Stimulated activated CD8-positive, alpha-beta memory T cell treated with anti-CD3 and anti-CD28 coated beads, Interleukin-12 subunit alpha, Interleukin-12 subunit beta, amount 100 ng/mL, for 1 hour (primary cell): ENCODE measurements around the gene CTSW.

Experiments used
- DNase-seq: peaks from one replicate; pipeline ENCODE4 v3.0.0-alpha.2; 2020; ENCODE audit warnings: low read depth

The CTSW gene

DNA sequence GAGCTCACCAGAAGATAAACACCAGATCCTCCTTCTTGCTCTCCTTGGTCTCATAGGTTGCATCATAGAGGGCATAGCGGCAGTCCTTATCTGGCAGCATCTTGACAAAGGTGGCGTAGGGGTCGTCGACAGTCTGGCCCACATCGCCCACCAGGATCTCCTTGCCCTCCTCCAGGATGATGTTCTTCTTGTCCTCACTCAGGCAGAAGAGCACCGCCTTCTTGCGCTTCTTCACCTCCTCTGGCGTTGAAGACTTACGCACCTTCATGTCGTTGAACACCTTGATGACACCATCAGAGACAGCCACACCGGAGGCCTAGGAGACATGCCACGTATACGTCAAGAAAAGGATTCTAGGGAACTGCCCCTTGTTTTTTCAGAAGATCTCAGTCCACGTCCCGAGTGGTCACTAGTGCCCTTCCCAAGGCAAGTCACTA, 23.7 kb upstream of the CTSW start:
- DNase-seq: no peak

DNA sequence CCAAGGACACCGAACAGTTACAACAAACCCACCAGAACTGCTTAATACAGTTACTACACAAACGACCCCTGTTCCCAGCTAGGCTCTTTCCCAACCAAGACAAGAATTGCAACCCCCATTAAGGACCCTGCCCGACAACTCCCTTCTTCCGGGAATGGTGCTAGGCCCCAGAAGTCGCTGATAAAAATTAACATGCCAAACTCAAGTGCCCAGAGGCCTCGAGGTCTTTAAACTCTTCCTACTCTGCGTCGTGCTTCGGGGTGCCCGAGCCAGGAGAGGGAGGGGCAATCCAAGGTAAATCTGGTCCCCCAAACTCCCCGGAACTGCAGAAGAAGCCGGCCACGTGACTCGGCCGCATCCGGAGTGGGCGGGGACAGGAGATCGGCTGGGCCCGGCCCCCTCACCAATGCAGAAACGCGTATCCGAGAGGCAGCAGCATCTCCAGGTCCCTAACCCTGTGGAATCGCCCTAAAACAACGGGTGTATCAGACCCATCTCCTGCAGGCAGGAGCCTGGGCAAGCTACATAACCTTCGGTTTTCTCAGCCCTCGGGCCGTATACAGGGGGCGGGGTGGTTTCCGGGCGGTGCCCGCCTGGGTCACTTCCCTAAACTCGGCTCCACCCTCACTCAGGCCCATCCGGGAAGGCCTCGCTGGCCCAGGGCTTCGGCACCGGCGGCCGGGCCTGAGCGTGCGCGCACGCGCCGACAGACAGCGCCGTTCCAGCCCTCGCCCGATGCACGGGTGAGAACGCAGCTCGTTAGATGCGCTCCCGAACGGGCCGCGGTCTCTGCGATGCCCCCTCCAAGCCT, 22.7 kb upstream of the CTSW start:
- DNase-seq: peak; percentile 68

DNA sequence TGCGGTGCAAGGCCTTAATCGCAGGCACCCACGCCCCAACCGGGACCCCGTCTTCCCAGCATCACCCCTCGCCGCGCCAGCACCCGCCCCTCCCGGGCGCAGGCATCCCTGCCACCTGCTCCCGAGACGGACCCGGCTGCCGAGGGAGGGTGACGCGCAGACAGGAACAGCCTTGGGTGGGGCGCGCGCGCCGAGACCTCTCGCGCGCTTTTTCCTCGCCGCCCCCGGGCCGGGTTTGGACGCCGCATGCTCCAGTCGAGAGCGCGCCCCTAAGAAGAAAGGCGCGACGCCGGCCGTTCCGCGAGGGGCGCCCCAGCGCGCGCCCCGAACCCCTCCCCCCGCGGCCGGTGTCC, 22.2 kb upstream of the CTSW start:
- no peak for DNase-seq

DNA sequence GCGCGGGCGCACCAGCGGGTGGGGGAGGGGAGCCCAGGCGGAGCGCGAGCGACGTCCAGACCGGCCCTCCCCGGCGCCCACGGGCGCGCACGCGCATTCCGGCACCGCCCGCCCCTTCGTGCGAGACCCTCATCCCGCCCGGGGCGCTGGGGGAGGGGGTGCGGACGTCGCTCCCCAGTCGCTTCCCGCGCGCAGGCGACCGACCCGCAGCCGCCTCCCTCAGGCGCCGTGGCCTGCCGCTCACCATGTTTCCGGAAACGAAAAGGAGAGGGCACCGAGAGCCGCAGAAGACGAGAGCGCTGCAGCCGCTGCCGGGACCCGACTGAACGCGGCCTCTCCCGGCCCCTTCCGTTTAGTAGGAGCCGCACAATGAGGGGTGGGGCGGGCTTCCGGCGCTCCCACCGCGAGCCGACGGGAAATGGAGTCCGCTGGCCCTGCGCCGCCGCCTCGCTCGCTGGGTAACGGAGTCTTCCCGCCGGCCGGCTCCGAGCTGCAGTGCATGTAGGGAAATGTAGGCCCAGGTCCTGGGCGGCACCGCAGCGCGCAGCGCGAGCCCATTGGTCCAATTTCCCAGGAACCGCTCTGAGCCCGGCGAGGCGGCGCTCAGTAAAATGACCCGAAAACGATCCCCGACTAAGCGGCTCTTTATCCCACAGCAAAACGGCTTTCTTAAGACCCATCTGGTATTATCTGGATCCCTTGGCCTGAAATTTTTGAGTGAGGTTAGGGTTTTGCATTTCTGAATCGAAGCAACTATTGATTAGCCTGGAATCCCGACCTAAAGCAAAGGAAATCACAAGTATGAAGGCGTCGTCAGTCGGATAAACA, 21.6 kb upstream of the CTSW start, which contains the start of gene CFL1:
CFL1 (minus strand) TSS at position 328 of the 828 bp plus-strand sequence; CDS start at position 247, 81 bp downstream.
- peak; percentile 94 for DNase-seq

DNA sequence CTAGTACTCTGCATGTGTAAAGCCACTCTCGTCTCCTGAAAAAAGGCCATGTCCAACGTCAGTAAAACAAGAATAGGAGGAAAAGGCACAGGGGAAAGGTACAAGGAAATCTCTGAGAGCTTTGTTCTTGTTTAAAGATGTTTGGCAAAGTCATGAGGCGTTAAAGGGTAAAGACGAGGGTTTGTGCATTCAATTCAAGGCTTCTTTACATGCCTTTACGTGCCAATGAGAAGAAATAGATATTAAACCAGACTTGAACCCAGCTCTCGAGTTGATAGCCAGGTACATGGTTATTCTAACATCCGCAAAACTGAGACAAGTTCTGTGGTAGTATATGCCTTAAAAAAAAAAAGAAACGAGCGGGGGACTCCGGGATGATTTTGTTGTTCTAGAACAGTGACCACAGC, 21.0 kb upstream of the CTSW start:
- DNase-seq: no peak

DNA sequence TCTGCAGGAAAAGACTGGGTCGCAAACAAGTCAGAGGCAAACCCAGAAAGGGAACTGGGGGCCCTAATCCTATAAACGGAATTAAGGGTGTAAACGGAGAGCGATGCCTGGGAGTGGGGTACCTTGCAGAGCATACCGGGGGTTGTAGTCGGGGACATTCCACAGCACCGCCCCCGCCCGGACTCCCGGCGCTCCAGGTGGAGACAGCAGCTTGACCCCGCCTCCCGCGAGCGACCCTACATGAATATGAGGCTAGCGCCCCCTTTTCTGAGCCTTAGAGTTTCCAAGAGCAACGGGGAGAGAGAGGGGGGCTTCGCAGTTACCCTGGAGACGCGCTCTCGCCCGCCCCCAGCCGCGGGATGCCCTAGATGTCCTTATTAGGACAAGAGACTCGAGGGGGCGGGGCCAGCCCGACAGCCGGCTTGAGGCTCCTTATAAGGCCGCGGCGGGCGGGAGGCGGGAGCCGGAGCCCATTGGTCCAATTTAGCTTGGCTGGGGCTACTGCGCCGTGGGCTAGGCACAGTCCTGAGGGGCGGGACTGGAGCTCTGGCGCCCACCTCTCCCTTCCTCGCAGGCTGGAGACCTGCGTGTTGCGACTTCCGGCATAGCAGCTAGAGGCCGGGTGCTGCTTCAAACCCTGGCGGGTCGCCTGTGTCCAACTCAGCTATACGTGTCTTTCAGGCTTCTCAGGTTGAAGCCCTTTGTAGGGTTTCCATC, 20.4 kb upstream of the CTSW start:
- peak; percentile 97 for DNase-seq

DNA sequence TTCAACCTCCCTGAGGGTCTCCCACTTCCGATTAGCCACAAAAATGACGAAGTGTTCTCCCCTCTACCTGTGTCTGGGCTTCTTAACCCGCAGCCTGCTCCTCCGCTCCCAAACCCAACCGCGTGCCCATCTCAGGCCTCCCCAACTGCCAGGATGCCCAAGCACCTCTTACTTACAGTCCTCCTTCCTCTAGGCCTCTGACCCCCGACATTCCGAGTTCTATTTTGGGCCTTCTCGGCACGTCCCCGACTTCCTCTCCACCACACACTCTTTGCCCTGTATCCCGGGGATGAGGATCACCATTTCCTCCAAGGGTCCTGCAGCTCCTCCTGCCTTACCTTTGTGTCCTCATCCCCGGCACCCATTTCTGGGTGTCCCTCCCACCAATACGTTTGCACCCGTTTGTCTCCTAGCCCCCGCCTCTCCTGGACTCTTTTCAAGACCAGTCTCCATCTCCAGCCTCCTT, 19.8 kb upstream of the CTSW start:
- no peak for DNase-seq

DNA sequence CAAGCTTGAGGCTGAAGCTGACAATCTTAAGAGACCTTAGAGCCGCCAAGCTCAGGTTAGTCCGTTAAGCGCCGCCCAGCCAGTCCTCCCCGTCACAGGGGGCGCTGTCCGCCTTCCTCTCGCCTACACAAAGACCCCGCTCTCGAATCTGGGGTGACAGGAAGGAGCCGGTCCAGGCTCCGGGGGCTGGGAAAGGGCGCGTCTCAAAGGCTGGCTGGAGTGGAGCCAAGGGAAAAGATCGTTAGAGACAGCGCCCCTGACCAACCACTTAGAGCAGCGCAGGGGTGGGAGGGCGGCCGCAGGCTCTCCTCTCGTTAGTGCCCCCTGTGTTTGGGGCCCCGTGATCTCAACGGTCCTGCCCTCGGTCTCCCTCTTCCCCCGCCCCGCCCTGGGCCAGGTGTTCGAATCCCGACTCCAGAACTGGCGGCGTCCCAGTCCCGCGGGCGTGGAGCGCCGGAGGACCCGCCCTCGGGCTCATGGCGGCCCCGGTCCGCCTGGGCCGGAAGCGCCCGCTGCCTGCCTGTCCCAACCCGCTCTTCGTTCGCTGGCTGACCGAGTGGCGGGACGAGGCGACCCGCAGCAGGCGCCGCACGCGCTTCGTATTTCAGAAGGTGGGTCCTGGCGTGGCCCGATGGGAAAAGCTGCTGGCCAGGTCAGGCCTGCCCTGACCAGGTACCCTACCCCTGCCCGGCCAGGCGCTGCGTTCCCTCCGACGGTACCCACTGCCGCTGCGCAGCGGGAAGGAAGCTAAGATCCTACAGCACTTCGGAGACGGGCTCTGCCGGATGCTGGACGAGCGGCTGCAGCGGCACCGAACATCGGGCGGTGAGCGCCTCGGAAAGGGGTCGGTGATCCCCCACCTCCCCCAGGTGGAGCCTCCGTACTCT, 19.1 kb upstream of the CTSW start, which contains the start of gene MUS81:
MUS81 (plus strand) TSS at position 156 of the 887 bp plus-strand sequence; CDS start at position 477, 321 bp downstream.
- DNase-seq: peak; percentile 96

DNA sequence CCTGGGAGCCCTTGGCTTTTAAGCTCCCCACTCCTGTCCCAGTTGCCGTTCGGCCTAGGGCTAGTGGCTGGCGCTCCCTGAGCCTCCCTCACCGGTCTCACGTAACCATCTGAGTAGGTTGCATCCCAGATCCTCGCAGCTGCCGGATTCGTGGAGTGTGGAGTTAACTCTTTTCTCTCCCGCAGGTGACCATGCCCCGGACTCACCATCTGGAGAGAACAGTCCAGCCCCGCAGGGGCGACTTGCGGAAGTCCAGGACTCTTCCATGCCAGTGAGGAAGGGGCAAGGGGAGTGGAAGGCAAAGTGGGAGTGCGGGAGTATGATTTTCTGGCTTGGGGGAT, 18.5 kb upstream of the CTSW start:
- no peak for DNase-seq

DNA sequence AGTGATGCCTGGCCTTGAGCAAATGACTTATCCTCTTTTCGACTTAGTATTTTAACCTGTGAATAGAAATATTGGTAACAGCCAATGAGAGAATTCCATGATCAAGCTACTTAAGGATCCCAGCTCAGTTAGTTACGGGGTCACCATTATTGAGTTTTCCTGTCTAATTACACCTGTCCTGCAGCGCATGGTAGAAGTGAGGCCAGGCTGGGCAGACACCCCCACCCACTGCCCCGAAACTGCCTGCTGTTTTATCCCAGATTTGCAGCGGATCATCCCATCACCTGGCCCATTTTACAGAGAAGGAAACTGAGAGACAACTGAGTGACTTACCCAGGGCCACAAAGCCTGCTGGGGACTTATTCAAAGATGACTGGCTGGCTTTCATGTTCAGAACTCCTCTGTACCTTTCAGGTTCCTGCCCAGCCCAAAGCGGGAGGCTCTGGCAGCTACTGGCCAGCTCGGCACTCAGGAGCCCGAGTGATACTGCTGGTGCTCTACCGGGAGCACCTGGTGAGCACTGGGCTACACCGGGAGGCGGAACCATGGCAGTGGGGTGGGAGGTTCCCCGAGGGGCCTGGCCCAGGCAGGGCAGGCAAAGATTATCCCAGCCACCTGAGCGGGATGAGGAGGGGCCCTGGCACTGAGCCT, 18.0 kb upstream of the CTSW start:
- no peak for DNase-seq

DNA sequence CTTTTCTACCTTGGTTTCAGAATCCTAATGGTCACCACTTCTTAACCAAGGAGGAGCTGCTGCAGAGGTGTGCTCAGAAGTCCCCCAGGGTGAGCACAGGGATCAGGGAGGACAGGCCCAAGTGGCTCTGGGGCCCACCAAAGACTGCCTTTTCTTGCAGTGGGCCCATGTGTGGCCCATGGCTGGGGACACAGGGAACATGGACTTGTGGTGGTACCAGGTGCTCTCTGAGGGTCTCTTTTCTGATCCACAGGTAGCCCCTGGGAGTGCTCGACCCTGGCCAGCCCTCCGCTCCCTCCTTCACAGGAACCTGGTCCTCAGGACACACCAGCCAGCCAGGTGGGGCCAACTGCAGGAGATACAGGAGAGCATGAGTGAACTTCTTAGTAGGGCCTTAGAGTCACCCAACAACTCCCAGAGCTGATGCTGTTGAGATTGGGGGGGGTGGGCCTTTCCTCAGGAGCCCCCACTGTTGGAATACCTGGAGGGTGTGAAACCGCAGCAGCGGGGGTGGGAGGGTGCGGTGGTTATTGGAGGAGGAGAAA, 17.4 kb upstream of the CTSW start:
- DNase-seq: no peak

DNA sequence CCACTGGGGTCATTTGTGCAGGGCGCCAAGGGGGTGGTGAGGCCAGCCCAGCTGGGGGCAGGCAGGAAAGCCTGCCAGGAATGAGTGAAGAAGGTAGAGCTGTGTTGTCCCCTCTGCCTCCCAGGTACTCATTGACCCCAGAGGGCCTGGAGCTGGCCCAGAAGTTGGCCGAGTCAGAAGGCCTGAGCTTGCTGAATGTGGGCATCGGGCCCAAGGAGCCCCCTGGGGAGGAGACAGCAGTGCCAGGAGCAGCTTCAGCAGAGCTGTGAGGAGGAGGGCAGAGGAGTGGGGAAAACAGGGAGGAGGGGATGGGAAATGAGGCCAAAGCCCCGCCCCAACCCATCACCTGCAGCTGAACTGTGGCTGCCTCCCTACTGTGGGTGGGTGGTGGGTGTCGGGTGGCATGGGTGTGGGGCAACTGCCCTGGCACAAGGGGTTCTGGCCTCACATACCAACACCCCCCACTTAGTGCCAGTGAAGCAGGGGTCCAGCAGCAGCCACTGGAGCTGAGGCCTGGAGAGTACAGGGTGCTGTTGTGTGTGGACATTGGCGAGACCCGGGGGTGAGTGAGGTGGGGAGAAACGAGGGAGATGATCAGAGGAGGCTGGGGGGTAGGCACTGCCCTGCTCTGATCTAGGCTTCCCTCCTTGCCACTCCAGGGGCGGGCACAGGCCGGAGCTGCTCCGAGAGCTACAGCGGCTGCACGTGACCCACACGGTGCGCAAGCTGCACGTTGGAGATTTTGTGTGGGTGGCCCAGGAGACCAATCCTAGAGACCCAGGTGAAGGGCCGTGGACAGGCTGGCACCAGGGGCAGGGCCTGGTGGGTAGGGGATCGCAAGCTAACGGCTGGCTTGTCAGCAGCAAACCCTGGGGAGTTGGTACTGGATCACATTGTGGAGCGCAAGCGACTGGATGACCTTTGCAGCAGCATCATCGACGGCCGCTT, 16.4 kb upstream of the CTSW start:
- DNase-seq: no peak

DNA sequence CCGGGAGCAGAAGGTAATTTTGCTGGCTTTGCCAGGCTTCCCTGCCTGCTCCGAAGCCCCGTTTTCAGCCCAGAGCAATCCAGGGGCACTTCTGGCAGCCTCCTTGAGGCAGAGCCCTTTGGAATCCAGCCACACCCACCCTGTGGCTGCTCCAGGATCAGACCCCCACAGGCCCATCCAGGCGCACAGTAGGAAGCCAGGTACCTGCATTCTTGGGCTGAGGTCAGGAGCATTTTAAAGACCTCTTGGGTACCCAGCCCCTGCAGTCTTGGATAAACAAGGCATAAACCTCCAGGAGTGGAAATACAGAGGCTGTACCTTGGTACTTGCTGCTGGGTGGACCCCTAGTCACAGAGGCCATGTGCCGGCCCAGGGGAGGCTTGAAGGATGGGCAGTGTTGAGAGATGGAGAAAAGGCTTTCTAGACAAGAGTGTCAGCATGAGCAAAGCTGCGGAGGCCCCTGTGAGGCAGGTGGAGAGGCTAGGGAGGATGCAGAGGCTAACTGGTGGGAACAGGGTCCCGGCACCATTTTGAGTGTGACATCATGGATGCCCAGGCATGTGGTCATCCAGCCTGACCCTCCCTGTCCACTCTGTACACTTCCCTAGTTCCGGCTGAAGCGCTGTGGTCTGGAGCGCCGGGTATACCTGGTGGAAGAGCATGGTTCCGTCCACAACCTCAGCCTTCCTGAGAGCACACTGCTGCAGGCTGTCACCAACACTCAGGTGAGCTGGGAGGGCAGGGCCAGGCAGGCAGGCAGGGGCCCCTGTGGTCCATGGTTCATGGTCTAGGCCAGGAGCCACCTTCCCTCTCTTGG, 15.5 kb upstream of the CTSW start:
- DNase-seq: no peak

DNA sequence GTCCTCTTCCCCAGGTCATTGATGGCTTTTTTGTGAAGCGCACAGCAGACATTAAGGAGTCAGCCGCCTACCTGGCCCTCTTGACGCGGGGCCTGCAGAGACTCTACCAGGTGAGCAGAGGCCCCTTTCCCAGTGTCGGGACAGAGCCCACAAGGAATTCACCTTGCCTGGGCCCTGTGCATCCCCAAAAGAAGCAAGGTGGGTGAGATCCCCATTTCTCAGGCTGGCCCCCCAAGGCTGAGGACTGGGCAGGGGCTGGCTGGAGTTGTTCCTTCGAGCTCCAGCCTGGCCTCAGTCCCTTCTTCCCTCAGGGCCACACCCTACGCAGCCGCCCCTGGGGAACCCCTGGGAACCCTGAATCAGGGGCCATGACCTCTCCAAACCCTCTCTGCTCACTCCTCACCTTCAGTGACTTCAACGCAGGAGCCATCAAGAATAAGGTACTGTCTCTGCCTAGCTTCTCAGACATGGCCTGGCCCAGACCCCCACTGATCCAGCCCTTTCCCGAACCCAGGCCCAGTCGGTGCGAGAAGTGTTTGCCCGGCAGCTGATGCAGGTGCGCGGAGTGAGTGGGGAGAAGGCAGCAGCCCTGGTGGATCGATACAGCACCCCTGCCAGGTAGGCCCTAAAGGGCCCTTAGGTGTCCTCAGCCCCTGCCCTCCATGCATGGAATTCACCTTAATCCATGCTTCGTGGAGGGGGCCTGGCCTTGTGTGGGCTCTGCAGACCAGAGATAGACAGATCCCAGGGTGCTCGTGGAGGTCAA, 14.7 kb upstream of the CTSW start:
- DNase-seq: no peak

DNA sequence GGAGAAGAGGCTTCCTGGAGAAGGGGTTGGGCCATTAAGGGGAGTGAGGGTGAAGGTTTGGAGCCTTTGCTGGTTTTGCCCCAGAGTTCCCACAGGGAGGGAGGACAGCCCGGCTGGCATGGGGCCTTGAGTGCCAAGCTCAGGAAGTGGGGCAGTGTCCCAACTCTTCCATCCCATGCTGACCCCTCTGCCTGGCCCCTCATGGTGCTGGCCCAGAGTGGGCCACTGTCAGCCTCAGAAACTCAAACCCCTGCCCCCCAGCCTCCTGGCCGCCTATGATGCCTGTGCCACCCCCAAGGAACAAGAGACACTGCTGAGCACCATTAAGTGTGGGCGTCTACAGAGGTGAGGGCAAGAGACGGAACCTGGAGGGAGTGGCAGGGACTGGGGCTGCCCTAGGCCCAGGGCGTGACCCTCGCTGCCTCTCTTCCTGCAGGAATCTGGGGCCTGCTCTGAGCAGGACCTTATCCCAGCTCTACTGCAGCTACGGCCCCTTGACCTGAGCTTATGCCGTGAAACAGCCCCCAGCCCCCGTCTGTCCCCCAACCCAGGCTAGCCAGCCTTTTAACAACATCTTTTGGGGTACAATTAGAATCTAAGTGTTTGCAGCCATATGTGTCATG, 14.0 kb upstream of the CTSW start:
- DNase-seq: no peak

DNA sequence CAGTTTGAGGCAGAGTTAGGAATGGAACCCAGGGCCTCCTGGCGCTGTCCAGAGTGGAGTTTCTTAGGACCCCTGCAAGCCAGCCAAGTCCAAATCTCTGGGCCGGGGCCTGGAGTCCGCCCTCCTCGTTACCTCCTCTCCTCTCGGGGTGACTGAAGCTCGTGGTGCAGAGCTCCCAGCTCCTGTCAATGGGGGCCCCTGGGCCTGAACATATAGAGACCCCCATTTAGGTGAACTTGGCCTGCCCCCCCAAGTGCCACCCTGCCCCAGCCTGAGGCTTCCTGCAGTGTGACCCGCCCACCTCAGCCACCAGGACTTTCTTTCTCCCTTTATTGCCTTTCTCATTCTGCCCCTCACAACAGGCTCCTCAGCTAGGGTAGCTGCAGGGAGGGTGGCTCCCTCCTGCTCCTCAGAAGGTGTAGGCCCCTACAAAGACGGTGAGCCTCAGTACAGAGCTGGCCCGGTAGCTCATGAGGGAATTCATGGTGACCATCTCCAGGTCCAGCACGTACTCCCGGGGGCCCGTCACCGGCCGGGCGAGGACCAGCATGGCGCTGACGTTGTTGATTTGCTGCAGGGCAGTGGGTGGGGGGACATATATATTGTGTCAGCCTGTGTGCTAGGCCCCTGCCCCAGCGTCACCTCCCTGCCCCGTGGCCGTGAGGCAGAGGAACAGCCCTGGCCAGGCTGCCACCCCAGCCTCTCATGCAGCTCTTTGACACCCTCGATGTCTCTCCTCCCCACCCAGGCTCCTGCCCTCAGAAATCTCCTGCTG, 12.9 kb upstream of the CTSW start:
- DNase-seq: no peak
